Posterior vena cava (tissue), 2 donors: ENCODE data around the gene MFAP5. TPM values are rescaled to one million over a fixed set of nuclear protein-coding genes. Genes with fewer than 3 reads are reported as not detected.

Experiments used
- total RNA-seq, 2 donors: library from RNA; stranded (reverse); fragmentation: NEBNext Ultra II Directional; extraction: Animal tissue kit (Norgen Biotek cat#: 25700); gene quantifications; one replicate each; pipeline ENCODE4 v1.2.1, GENCODE V29; 2021
- donor health status: DM: yes; HTN: yes; CAD: no.
- donor health status: DM: yes; HTN: yes; CAD: no.

Gene MFAP5
- total RNA-seq, 2 donors from 2014 or later: 61.0 to 362 TPM

Other genes starting within 250 kb of the MFAP5 start
- gene CLEC6A, start 206.9 kb downstream of the MFAP5 start, total RNA-seq: not detected
- gene CLEC4D, start 149.3 kb downstream of the MFAP5 start, total RNA-seq: 1 to 10 TPM in 1 of 2 donors, under 1 TPM in 1; 0.71 to 2.7 TPM
- gene CLEC4E, start 121.9 kb downstream of the MFAP5 start, total RNA-seq: 1 to 10 TPM; 2.0 to 3.4 TPM
- gene AICDA, start 50.0 kb downstream of the MFAP5 start, total RNA-seq: under 1 TPM in 1 of 2 donors, not detected in 1; 0.28 TPM
- 10 to 100 TPM; 51.1 to 56.3 TPM for gene RIMKLB, start 35.2 kb upstream of the MFAP5 start, total RNA-seq
- gene A2ML1, start 159.8 kb upstream of the MFAP5 start, total RNA-seq: not detected